NCI-H1436 (cell line): ENCODE results near the gene S100A7A.
"Not testable (repeated sequence)": the region's sequence is repeated elsewhere in the genome, so short reads cannot be mapped to it uniquely, and the experiment has no call there.

ENCODE experiments used
- DNase-seq: peaks from one replicate; lab custom pipeline; 2025; lab: John Stamatoyannopoulos, UW

The S100A7A gene

GRCh38 chr1:153395136-153395685, 21.1 kb upstream of the S100A7A start:
- no peak for DNase-seq

DNA sequence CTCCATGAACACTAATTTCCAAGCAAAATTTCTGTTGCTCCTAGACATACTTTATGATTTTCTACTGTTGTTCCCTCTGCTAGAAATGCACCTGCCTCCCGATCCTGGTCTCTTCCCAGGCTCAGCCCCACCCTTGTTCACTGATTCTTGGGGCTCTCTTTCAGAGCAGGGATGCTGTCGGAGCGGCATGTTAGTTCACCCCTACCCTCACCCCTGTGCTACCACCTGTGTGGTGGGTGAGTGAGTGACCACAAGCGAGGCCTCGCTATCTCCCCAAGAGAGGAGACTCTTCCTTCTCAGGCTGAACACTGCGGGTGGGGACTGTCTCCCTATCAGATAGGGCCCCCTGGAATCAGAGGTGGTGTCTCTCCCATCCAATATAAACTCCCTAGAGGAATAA, 20.5 kb upstream of the S100A7A start:
- no peak for DNase-seq

GRCh38 chr1:153396461-153396860, 19.9 kb upstream of the S100A7A start:
- no peak for DNase-seq

GRCh38 chr1:153397051-153397923, 19.0 kb upstream of the S100A7A start:
- no peak for DNase-seq

GRCh38 chr1:153397924-153398651, 18.2 kb upstream of the S100A7A start:
- no peak for DNase-seq

GRCh38 chr1:153399401-153400055, 16.8 kb upstream of the S100A7A start:
- no peak for DNase-seq

DNA sequence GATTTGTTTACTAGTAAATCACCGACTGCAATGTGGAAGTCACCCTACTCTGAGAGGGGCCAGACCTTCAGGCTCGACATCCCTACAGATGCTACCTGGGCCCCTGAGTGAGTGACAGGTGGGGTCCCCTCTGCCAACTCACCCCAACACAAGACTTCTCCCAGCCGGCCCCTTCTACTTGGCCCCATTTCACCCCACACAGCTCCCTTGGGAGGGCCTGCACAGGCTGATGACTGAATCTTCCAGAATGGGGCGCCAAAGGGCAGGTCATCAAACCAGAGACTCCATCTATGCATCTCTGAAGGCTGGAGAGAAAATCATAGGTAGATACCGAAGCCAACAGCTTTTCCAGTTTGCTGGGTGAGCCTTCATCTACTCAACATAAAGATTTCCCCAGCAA, 16.1 kb upstream of the S100A7A start:
- DNase-seq = peak; percentile 43

GRCh38 chr1:153401461-153401860, 14.9 kb upstream of the S100A7A start:
- DNase-seq = no peak

DNA sequence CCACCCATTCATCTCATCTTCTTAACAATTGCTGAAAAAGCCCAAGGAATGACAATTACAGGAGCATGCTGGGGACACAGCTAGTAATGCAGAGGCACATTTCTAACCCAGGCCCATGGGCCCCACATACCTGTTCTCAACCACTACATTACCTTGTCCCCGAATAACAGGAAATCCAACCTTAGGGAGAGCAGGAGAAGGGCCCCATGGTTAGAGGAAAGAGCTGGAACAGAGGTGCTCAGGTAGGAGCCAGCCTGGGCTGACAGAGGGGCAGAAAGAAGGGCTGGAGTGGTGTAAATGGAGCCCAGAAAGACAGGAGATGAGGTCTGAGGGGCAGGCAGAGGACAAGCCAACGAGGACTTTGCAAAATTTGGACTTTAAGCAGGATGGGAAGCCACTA, 14.1 kb upstream of the S100A7A start:
- DNase-seq = no peak

DNA sequence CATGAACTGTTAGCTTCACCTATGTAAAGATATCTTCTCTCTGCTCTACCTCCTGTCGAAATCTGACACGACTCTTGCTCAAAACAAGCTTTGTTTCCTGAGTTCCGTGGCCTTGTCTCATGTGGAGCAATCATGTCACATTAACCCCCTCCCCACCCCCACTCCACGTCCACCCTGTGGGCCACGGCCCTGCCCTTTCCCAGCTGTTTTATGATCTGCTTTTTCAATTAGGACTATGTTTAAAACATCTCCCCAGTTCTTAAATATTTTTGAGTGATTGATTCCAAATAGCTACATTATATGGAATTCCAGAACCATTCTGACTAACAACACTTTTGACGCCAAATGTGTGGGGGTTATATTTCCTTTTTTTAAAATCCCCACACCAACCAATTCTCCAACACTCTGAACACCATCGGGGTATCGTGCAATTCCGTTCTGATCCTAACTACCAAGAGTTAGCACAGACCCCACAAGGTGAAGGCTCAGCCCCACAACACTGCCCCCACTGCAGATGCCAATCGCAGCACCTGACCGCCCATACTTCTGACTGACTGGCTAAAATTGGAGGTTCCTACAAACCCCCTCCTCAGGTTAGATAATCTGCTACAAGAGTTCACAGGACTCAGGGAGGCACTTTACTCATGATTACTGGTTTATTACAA, 12.8 kb upstream of the S100A7A start:
- DNase-seq = no peak

GRCh38 chr1:153404086-153404635, 12.2 kb upstream of the S100A7A start:
- no peak for DNase-seq

- DNase-seq = no peak
Measured at GRCh38 chr1:153404768-153405167, 11.6 kb upstream of the S100A7A start.

GRCh38 chr1:153405825-153406599, 10.3 kb upstream of the S100A7A start:
- DNase-seq = not testable (repeated sequence)

DNA sequence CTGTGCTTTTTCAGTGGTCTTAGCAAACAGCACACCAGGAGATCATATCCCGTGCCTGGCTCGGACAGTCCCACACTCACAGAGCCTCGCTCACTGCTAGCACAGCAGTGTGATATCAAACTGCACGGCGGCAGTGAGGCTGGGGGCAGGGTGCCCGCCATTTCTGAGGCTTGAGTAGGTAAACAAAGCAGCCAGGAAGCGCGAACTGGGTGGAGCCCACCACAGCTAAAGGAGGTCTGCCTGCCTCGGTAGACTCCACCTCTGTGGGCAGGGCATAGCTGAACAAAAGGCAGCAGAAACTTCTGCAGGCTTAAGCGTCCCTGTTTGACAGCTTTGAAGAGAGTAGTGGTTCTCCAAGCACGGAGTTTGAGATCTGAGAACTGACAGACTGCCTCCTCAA, 9.0 kb upstream of the S100A7A start:
- not testable (repeated sequence) for DNase-seq

GRCh38 chr1:153413961-153414360, 2.4 kb upstream of the S100A7A start:
- not testable (repeated sequence) for DNase-seq

DNA sequence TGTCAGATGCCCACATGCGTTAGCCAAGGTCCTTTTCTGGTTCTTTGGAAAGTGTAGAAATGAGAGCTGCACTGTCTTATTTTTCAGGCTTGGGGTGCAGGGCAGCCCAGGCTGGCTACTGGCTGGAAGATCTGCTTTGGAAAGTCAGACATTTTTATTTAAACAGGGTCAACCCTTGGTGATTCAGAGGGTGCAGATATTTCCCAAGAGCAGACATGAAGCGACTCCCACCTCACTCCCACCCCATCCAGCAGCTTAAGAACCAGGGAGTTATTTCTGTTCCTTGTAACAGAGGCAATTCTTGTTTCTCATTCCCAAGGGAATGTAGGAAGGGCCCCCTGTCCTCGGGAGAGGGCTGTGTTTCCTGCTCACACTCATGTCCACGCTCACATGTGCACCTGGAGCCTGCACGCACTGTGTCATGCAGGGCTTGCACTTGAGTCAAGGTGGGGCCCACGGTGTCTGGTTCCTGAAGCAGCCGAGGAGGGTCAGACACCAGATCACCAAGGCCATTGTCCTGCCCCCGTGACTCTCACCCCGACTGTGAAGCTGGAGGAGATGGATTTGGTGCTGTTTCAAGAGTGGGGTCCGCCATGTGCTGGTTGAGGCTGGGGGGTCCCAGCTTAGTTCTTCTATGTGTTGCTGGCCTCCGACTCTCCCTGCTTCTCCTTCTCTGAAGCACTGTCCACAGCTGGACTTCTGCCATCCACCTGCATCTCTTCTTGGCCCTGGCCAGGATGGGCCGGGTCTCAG, 992 bp downstream of the S100A7A start:
- DNase-seq = no peak

GRCh38 chr1:153418758-153419435, 2.6 kb downstream of the S100A7A start:
- DNase-seq = not testable (repeated sequence)

DNA sequence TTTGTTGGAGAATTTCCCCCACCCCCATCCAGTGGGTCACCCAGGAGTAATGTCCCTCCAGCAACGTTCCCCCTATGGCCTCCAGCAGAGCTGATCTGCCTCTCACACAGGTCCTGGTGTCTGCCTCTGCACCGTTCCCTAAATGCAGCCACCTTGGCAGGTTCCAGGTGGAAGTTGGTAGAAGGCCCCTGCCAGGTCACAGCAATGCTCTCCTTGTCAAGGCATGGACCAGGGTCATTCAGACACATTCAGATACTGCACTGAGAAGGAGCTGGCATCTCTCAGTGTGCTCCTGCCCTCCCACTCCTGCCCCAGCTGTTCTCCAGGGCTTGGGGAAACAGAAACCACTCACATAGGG, 3.1 kb downstream of the S100A7A start:
- not testable (repeated sequence) for DNase-seq

GRCh38 chr1:153420306-153420705, 4.0 kb downstream of the S100A7A start:
- DNase-seq = no peak
